G401 (cell line): ENCODE measurements around the gene LRTM1. TPM values are rescaled to one million over a fixed set of nuclear protein-coding genes. Genes with fewer than 3 reads are reported as not detected.

Experiments used
- DNase-seq: peaks from one replicate; pipeline ENCODE4 v3.0.0-alpha.2; 2015; ENCODE audit warnings: low spot score
- in situ Hi-C: cut with HindIII; loops from 2 replicates; pipeline ENCODE4 v1.10.0; 2016; ENCODE audit warnings: low sequenced_read_pairs, mixed read lengths
- total RNA-seq: library from RNA; depleted of rRNA; stranded (reverse); fragments of >200 nt; shearing (Covaris generic); gene quantifications from 2 replicates; pipeline ENCODE4 v1.2.3, GENCODE V29; 2014

The LRTM1 gene
- total RNA-seq, 1 experiment from 2014 or later = not detected

GRCh38 chr3:54949491-54950044, 21.7 kb upstream of the LRTM1 start:
- in situ Hi-C loops = no loop called here
- peak; percentile 9 for DNase-seq

- no peak for DNase-seq
- in situ Hi-C loops = no loop called here
These were observed 14.0 kb upstream of the LRTM1 start for GRCh38 chr3:54941690-54942362.

- no peak for DNase-seq
- in situ Hi-C loops = no loop called here
These were observed 13.1 kb upstream of the LRTM1 start for GRCh38 chr3:54940971-54941370.

GRCh38 chr3:54939557-54940300, 11.9 kb upstream of the LRTM1 start:
- in situ Hi-C loops = no loop called here

GRCh38 chr3:54936561-54936960, 8.7 kb upstream of the LRTM1 start:
- DNase-seq = no peak
- in situ Hi-C loops = no loop called here

More at GRCh38 chr3:54939557-54940300, 11.9 kb upstream of the LRTM1 start:
- DNase-seq = no peak

- DNase-seq = no peak
- in situ Hi-C loops = no loop called here
These were observed 8.0 kb upstream of the LRTM1 start for GRCh38 chr3:54935869-54936268.

GRCh38 chr3:54932606-54933005, 4.7 kb upstream of the LRTM1 start:
- DNase-seq = peak; percentile 80
- in situ Hi-C loops = no loop called here

GRCh38 chr3:54931182-54931581, 3.3 kb upstream of the LRTM1 start:
- in situ Hi-C loops = no loop called here
- peak; percentile 17 for DNase-seq

GRCh38 chr3:54918516-54918915, 9.3 kb downstream of the LRTM1 start:
- in situ Hi-C loops = no loop called here

GRCh38 chr3:54917862-54918261, 10.0 kb downstream of the LRTM1 start:
- in situ Hi-C loops = no loop called here
- no peak for DNase-seq

More at GRCh38 chr3:54918516-54918915, 9.3 kb downstream of the LRTM1 start:
- DNase-seq = no peak

- in situ Hi-C loops = no loop called here
These were observed 10.7 kb downstream of the LRTM1 start for GRCh38 chr3:54917174-54917573.

GRCh38 chr3:54916732-54917131, 11.1 kb downstream of the LRTM1 start:
- in situ Hi-C loops = no loop called here
- no peak for DNase-seq

More at GRCh38 chr3:54917174-54917573, 10.7 kb downstream of the LRTM1 start:
- DNase-seq = no peak

- DNase-seq = no peak
- in situ Hi-C loops = no loop called here
These were observed 11.9 kb downstream of the LRTM1 start for GRCh38 chr3:54915976-54916375.

GRCh38 chr3:54915181-54915580, 12.7 kb downstream of the LRTM1 start:
- in situ Hi-C loops = no loop called here
- DNase-seq = no peak

- DNase-seq = no peak
- in situ Hi-C loops = no loop called here
These were observed 13.7 kb downstream of the LRTM1 start for GRCh38 chr3:54914180-54914579.

GRCh38 chr3:54909191-54909590, 18.7 kb downstream of the LRTM1 start:
- in situ Hi-C loops = no loop called here
- no peak for DNase-seq

- no peak for DNase-seq
- in situ Hi-C loops = no loop called here
These were observed 21.1 kb downstream of the LRTM1 start for GRCh38 chr3:54906763-54907162.

- DNase-seq = no peak
These were observed 21.9 kb downstream of the LRTM1 start for GRCh38 chr3:54905920-54906319.

GRCh38 chr3:54905261-54905888, 22.5 kb downstream of the LRTM1 start:
- no peak for DNase-seq
- in situ Hi-C loops = no loop called here

More at GRCh38 chr3:54905920-54906319, 21.9 kb downstream of the LRTM1 start:
- in situ Hi-C loops = no loop called here
